GM19099 (cell line): ENCODE results near the gene BOC.

ENCODE experiments used
- POLR2A ChIP-seq: IDR thresholded peaks from 3 replicates; pipeline ENCODE4 v1.6.1; 2011; ENCODE audit warnings: low read depth; ENCODE audit not compliant: insufficient read length; ENCODE audit errors: extremely low read depth

BOC gene

GRCh38 chr3:113275583-113275928 lies 64.2 kb downstream of the BOC start:
- no peak for TF ChIP-seq POLR2A

- no peak for TF ChIP-seq POLR2A
Measured at GRCh38 chr3:113275929-113276750, 64.8 kb downstream of the BOC start.

- no peak for TF ChIP-seq POLR2A
Measured at GRCh38 chr3:113276751-113277080, 65.4 kb downstream of the BOC start.

GRCh38 chr3:113277414-113277813 lies 66.1 kb downstream of the BOC start:
- TF ChIP-seq POLR2A: no peak

- no peak for TF ChIP-seq POLR2A
Measured at GRCh38 chr3:113277941-113278598, 66.7 kb downstream of the BOC start.

- no peak for TF ChIP-seq POLR2A
Measured at GRCh38 chr3:113278599-113278955, 67.2 kb downstream of the BOC start.

GRCh38 chr3:113279686-113280085 lies 68.3 kb downstream of the BOC start:
- TF ChIP-seq POLR2A: no peak

GRCh38 chr3:113283306-113283705 lies 71.9 kb downstream of the BOC start:
- no peak for TF ChIP-seq POLR2A

- TF ChIP-seq POLR2A: no peak
Measured at GRCh38 chr3:113284453-113285050, 73.2 kb downstream of the BOC start.

- no peak for TF ChIP-seq POLR2A
Measured at GRCh38 chr3:113285226-113285625, 73.9 kb downstream of the BOC start.

- no peak for TF ChIP-seq POLR2A
Measured at GRCh38 chr3:113285741-113286140, 74.4 kb downstream of the BOC start.

- no peak for TF ChIP-seq POLR2A
Measured at GRCh38 chr3:113286524-113286923, 75.2 kb downstream of the BOC start.

GRCh38 chr3:113287111-113287802 lies 75.9 kb downstream of the BOC start:
- no peak for TF ChIP-seq POLR2A

GRCh38 chr3:113287803-113288648 lies 76.7 kb downstream of the BOC start:
- no peak for TF ChIP-seq POLR2A

- TF ChIP-seq POLR2A: no peak
Measured at GRCh38 chr3:113288881-113289280, 77.5 kb downstream of the BOC start.
